HepG2 (cell line): Measurements from ENCODE around the gene PRMT5. TPM values are rescaled to one million over a fixed set of nuclear protein-coding genes. Genes with fewer than 3 reads are reported as not detected.
A peak's percentile ranks its signal among the peaks of the same experiment; 100 is the strongest.

Source experiments
- CHD4 ChIP-seq: fragments of 200-600 bp; sonication (generic); IDR thresholded peaks from 2 replicates; pipeline ENCODE4 v1.7.0; 2017; ENCODE audit warnings: mild to moderate bottlenecking, low read length, borderline replicate concordance
- FOXA1 ChIP-seq, 2 experiments: fragments of 450-650 bp in 1 of 2; sonication (generic) in 1 of 2; formaldehyde crosslinking in 1 of 2; IDR thresholded peaks; 2 replicates each; pipeline versions ENCODE4 v1.4.0 to v1.6.1; 2016 to 2020; ENCODE audit warnings: missing genetic modification reagents in 1 of 2
- GPBP1L1 ChIP-seq: sonication (generic); formaldehyde crosslinking; IDR thresholded peaks from 2 replicates; pipeline ENCODE4 v1.5.0; 2020; ENCODE audit warnings: mild to moderate bottlenecking, missing genetic modification reagents
- PTBP1 ChIP-seq: fragments of 200-400 bp; formaldehyde crosslinking; IDR thresholded peaks from 2 replicates; pipeline ENCODE4 v1.6.1; 2018; ENCODE audit warnings: low read length, low read depth; ENCODE audit not compliant: poor library complexity, severe bottlenecking
- SMAD1 ChIP-seq: sonication (generic); formaldehyde crosslinking; IDR thresholded peaks from 2 replicates; pipeline ENCODE4 v1.4.0; 2020; ENCODE audit warnings: missing genetic modification reagents, low read depth, mild to moderate bottlenecking, borderline replicate concordance
- TFAP4 ChIP-seq: sonication (generic); IDR thresholded peaks from 2 replicates; pipeline ENCODE4 v1.6.1; 2016; ENCODE audit warnings: low read depth, borderline replicate concordance
- ZBTB39 ChIP-seq: sonication (generic); formaldehyde crosslinking; IDR thresholded peaks from 2 replicates; pipeline ENCODE4 v1.5.0; 2020; ENCODE audit warnings: missing genetic modification reagents
- ZNF350 ChIP-seq: sonication (generic); formaldehyde crosslinking; IDR thresholded peaks from 2 replicates; pipeline ENCODE4 v1.4.0; 2020; ENCODE audit warnings: mild to moderate bottlenecking, low read depth, missing genetic modification reagents, borderline replicate concordance
- ZNF503 ChIP-seq: sonication (generic); formaldehyde crosslinking; IDR thresholded peaks from 2 replicates; pipeline ENCODE4 v1.4.0; 2020; ENCODE audit warnings: missing genetic modification reagents
- ZNF512B ChIP-seq: sonication (generic); formaldehyde crosslinking; IDR thresholded peaks from 2 replicates; pipeline ENCODE4 v1.5.1; 2020; ENCODE audit warnings: missing genetic modification reagents, mild to moderate bottlenecking, borderline replicate concordance
- ZNF550 ChIP-seq: sonication (generic); formaldehyde crosslinking; IDR thresholded peaks from 2 replicates; pipeline ENCODE4 v1.4.0; 2020; ENCODE audit warnings: mild to moderate bottlenecking, missing genetic modification reagents, borderline replicate concordance
- ZNF567 ChIP-seq: sonication (generic); formaldehyde crosslinking; IDR thresholded peaks from 2 replicates; pipeline ENCODE4 v1.8.1; 2023; ENCODE audit warnings: mild to moderate bottlenecking, missing genetic modification reagents, borderline replicate concordance
- polyA plus RNA-seq, 8 experiments: library from polyadenylated mRNA; depleted of rRNA in 3 of 8; stranded (reverse) in 7 of 8; unstranded in 1 of 8; fragments of >200 nt; fragmentation: Illumina TruSeq in 4 of 8; extraction: Trizol in 4 of 8; gene quantifications; 2 replicates each; pipeline versions ENCODE4 v1.2.1 to v1.2.3, GENCODE V29; 2011 to 2016; ENCODE audit warnings: low read depth in 4 of 8, missing spikeins in 1 of 8, mixed read lengths in 1 of 8; ENCODE audit not compliant: insufficient read depth in 1 of 8
- total RNA-seq, 5 experiments: library from RNA; depleted of rRNA; stranded (reverse); fragments of >200 nt; fragmentation: Illumina TruSeq; extraction: Trizol; gene quantifications; 2 replicates each; pipeline ENCODE4 v1.2.3, GENCODE V29; 2016; ENCODE audit warnings: low read depth in 1 of 5

Gene PRMT5
- total and polyA plus RNA-seq, 2 of the 13 experiments (the other 11 are each of a cell fraction or from before 2014, with no cell fraction given) = 210 to 354 TPM

GRCh38 chr14:22977434-22977683 lies 48.2 kb upstream of the PRMT5 start (continued):
- TF ChIP-seq ZNF567 (CRISPR knock-in tag) (peak; percentile 95; the same call in 1 of the 2 replicates), ZNF512B (0 out of 2 replicates have a peak, but pooled peaks have one; percentile 21), TFAP4 (no peak), ZBTB39 (CRISPR knock-in tag) (no peak), FOXA1 (IDR thresholded peaks at IDR 0.05) (peak; percentile 39; the same call in 1 of the 2 replicates), FOXA1 (CRISPR knock-in tag; IDR thresholded peaks at IDR 0.05) (no peak), PTBP1 (peak; percentile 14), SMAD1 (CRISPR knock-in tag) (no peak), ZNF350 (CRISPR knock-in tag) (0 out of 2 replicates have a peak, but pooled peaks have one; percentile 1), ZNF550 (CRISPR knock-in tag) (0 out of 2 replicates have a peak, but pooled peaks have one; percentile 3), ZNF503 (CRISPR knock-in tag) (no peak), GPBP1L1 (CRISPR knock-in tag) (no peak), CHD4 (peak; percentile 96; the same call in 1 of the 2 replicates)
